GM21528 (cell line): ENCODE measurements around the gene ADAMTS14.
"Not testable (repeated sequence)": the region's sequence is repeated elsewhere in the genome, so short reads cannot be mapped to it uniquely, and the experiment has no call there.

ENCODE experiments used
- ATAC-seq: cut with Tn5 transposase; IDR thresholded peaks from one replicate; pipeline ENCODE4 v1.9.1; 2021; ENCODE audit warnings: mild to moderate bottlenecking, moderate library complexity; ENCODE audit not compliant: unreplicated experiment, low FRiP score

ADAMTS14 gene, protein sequence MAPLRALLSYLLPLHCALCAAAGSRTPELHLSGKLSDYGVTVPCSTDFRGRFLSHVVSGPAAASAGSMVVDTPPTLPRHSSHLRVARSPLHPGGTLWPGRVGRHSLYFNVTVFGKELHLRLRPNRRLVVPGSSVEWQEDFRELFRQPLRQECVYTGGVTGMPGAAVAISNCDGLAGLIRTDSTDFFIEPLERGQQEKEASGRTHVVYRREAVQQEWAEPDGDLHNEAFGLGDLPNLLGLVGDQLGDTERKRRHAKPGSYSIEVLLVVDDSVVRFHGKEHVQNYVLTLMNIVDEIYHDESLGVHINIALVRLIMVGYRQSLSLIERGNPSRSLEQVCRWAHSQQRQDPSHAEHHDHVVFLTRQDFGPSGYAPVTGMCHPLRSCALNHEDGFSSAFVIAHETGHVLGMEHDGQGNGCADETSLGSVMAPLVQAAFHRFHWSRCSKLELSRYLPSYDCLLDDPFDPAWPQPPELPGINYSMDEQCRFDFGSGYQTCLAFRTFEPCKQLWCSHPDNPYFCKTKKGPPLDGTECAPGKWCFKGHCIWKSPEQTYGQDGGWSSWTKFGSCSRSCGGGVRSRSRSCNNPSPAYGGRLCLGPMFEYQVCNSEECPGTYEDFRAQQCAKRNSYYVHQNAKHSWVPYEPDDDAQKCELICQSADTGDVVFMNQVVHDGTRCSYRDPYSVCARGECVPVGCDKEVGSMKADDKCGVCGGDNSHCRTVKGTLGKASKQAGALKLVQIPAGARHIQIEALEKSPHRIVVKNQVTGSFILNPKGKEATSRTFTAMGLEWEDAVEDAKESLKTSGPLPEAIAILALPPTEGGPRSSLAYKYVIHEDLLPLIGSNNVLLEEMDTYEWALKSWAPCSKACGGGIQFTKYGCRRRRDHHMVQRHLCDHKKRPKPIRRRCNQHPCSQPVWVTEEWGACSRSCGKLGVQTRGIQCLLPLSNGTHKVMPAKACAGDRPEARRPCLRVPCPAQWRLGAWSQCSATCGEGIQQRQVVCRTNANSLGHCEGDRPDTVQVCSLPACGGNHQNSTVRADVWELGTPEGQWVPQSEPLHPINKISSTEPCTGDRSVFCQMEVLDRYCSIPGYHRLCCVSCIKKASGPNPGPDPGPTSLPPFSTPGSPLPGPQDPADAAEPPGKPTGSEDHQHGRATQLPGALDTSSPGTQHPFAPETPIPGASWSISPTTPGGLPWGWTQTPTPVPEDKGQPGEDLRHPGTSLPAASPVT

DNA sequence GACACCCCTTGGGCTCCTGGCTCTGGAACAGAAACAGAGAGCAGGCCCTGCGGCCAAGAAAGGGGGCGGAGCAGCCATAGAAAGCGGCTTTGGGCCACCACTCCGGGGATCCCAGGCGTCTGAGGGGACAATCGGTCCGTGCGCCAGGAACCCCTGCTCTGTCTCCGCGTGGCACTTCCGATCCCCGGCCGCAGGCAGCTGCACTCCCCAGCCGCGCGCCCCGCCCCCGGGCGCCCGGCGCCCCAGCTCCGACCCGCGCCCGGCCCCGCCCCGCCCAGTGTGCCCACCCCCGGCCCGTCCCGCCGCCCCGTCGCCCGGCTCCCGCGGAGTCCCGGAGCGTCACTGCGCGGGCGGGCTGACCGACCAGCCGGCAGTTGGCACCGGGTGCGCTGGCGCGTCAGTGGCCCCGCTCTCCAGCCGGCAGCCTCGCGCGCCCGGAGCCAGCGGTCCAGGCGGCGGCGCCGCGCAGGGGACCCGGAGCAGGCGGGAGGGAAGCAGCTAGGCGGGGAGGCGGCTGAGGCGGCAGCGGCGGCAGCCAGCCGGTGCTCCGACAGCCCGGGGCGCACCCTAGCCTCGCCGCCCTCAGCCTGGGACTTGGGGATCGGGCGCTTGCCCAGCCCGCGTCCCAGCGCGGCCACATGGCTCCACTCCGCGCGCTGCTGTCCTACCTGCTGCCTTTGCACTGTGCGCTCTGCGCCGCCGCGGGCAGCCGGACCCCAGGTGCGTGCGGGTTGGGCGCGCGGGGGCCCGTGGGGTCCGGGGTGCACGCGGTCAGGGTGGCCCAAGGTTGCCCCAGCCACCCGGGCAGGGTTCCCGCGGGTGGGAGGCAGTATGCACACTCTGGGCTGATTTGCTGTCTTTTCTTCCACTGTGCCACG lies at the start of gene ADAMTS14:
Gene ADAMTS14, plus strand, starts transcription at position 342 of the 878 bp plus-strand sequence. Its CDS starts 297 bp downstream, at position 639.
- ATAC-seq = no peak

DNA sequence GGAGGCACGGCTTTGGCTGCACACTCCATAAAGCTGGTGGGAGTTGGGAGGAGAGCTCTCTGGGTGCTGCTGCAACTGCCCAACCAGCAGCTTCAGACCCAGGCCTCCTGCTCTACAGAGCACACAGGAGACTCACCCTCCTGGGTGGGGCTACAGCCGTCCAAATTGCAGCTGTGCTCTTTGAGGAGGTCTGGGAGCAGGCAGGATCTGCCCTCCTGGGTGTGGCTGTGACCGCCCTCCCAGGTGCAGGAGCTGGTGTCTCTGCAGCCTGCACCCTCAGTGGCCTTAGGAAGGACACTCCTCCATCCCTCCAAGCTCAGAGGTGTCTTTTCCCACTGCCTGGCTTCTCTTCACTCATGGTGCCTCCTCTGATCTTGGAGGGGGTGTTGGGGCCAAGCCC lies 49.8 kb upstream of the ADAMTS14 start:
- no peak for ATAC-seq

DNA sequence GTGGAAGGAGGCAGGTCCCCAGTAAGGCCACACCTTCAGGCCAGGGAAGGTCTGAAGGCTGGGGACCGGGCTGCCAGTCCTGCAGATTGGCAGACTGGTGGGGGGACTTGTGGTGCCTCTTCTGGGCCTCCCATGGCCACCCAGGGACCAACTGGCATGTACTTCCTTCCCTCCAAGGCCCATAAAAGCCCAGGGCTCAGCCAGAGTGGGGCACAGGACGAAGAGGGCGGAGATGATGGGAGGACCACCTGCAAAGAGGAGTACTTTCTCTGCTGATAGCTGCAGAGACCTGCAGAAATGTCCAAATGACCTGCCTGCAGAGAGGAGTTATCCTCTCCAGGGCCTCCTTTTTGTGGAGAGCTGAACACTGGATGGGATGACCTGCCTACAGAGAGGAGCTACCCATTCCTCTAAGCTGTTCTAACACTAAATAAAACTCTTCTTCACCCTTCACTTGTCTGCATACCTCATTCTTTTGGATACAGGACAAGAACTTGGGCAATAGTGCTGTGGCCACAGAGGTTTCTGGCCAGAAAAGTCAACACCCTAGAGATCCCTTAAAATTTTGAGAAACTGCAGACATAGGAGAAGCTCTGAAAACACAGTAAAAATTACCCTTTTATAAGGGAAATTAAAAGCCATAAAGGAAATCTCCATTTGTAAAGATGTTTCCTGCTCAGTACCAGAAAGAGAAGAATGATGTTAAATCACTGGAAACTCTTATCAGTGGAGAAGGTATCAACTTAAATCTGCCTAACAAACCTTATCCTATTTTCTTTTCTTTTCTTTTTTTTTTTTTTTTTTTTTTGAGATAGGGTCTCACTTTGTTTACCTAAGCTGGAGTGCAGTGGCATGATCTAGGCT lies 49.1 kb upstream of the ADAMTS14 start:
- ATAC-seq = no peak

DNA sequence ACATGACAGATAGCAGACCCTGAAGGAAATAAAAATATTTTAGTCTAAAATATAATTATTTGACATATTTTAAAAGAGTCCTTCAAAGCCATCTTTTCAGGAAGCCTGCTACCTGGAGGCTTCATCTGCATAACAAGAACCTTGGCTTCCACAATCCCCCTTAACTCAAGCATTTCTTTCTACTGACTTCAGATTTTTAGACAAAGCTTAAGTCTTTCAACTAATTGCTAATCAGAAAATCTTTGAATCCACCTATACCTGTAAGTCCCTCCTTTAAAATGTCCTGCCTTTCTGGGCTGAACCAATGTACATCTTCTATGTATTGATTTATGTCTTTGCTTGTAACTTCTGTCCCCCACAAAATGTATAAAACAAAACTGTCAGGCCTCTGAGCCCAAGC lies 46.2 kb upstream of the ADAMTS14 start:
- ATAC-seq = no peak

DNA sequence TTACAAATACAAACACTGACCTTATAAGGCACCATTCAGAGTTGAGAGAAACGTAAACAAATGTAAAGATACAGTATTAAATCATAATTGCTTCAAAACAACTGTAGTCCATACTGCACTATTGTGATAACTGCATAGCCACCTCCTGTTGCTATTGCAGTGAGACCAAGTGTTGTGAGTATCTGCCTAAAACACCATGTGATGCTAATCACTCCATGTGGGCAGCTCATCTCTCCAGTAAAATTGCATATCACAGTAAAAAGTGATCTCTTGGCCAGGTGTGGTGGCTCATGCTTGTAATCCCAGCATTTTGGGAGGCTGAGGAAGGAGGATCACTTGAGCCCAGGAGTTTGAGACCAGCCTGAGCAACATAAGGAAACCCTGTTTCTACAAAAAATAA lies 43.0 kb upstream of the ADAMTS14 start:
- ATAC-seq = no peak

DNA sequence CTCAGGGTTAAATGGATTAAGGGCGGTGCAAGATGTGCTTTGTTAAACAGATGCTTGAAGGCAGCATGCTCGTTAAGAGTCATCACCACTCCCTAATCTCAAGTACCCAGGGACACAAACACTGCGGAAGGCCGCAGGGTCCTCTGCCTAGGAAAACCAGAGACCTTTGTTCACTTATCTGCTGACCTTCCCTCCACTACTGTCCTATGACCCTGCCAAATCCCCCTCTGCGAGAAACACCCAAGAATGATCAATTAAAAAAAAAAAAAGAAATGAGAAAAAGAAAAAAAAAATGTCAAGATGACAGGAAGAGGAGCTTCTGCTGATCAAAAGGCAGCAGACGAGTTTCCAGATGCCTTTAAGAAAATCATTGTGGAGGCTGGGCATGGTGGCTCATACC lies 40.6 kb upstream of the ADAMTS14 start:
- not testable (repeated sequence) for ATAC-seq

DNA sequence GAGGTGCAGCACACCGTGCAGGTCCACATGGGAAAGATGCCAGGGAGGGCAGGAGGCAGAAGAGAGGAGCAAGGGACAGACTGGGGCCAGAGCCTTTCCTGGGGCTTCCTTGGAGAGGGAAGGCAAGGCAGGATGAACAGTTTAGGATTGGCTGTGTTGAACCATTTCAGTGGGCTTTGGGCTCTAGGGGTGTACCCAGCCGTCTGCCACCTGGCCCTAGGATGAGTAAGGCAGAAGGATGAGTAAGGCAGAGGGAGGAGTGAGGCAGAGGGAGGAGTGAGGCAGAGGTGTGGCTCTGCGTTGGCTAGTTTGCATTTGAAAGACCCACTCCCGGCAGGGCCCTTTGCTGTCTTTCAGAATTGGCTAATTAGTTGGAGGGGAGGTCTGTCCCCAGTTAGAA lies 38.3 kb upstream of the ADAMTS14 start:
- ATAC-seq = no peak

DNA sequence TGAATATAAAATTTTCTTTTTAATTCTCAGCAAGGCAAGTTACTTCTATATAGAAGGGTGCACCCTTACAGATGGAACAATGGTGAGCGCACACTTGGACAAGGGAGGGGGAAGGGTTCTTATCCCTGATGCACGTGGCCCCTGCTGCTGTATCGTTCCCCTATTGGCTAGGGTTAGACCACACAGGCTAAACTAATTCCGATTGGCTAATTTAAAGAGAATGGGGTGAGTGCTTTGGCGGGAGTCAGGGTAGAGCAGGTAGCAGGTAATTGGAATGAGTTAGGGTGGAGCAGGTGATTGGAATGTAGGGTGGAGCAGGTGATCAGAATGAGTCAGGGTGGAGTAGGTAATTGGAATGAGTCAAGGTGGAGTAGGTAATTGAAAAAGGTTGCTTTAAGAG lies 37.8 kb upstream of the ADAMTS14 start:
- ATAC-seq = not testable (repeated sequence)

DNA sequence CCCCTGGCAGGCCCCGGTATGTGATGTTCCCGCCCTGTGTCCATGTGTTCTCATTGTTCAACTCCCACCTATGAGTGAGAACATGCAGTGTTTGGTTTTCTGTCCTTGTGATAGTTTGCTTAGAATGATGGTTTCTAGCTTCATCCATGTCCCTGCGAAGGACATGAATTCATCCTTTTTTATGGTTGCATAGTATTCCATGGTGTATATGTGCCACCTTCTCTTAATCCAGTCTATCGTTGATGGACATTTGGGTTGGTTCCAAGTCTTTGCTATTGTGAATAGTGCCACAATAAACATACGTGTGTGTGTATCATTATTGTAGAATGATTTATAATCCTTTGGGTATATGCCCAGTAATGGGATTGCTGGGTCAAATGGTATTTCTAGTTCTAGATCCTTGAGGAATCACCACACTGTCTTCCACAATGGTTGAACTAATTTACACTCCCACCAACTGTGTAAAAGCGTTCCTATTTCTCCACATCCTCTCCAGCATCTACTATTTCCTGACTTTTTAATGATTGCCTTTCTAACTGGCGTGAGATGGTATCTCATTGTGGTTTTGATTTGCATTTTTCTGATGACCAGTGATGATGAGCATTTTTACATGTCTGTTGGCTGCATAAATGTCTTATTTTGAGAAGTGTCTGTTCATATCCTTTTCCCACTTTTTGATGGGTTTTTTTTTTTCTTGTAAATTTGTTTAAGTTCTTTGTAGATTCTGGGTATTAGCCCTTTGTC lies 32.5 kb upstream of the ADAMTS14 start:
- not testable (repeated sequence) for ATAC-seq

DNA sequence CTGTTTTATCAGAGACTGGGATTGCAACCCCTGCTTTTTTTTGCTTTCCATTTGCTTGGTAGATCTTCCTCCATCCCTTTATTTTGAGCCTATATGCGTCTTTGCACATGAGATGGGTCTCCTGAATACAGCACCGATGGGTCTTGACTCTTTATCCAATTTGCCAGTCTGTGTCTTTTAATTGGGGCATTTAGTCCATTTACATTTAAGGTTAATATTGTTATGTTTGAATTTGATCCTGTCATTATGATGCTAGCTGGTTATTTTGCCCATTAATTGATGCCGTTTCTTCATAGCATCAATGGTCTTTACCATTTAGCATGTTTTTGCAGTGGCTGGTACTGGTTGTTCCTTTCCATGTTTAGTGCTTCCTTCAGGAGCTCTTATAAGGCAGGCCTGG lies 29.0 kb upstream of the ADAMTS14 start:
- not testable (repeated sequence) for ATAC-seq

DNA sequence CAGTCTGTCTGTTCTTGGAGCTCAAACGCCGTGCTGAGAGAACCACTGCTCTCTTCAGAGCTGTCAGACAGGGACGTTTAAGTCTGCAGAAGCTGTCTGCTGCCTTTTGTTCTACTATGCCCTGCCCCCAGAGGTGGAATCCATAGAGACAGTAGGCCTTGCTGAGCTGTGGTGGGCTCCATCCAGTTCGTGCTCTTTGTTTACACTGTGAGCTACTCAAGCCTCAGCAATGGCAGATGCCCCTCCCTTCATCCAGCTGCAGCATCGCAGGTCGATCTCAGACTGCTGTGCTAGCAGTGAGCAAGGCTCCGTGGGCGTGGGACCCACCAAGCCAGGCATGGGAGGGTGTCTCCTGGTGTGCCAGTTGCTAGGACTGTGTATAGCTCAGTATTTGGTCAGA lies 27.3 kb upstream of the ADAMTS14 start:
- not testable (repeated sequence) for ATAC-seq

DNA sequence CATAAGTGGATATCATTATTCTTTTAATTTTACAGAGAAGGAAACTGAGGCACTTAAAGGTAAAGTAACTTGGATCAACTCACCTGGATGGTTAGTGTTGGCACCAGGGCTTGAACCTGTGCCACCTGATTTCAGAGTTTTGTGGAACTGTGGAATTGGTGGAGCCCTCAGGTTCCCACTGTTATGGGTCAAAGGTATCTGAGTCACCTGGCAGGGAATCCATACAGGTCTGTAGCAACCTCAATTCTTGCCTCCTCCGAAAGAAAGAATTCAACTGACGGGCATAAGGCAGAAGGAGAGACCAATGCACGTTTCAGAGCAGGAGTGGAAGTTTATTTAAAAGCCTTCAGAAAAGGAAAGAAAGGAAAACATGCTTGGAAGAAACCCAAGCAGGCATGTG lies 25.2 kb upstream of the ADAMTS14 start:
- no peak for ATAC-seq

DNA sequence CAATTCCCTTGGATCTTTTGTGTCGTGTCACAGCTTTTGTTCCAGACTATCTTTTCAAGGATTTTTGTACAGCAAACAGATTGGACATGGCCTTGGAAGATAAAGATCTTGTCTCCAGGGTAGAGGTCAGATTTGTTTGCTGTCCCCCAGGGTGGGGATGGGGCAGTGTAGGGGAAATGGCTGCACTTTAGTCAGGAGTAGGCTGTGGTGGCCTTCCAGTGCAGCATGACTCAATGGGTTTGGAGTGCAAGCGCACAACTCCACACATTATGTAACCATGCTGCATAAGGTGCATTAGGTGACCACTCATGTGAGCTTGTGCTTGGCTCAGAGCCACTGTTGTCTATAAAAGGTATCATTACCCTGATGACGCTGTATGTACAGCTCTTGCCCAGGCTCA lies 23.9 kb upstream of the ADAMTS14 start:
- ATAC-seq = no peak

DNA sequence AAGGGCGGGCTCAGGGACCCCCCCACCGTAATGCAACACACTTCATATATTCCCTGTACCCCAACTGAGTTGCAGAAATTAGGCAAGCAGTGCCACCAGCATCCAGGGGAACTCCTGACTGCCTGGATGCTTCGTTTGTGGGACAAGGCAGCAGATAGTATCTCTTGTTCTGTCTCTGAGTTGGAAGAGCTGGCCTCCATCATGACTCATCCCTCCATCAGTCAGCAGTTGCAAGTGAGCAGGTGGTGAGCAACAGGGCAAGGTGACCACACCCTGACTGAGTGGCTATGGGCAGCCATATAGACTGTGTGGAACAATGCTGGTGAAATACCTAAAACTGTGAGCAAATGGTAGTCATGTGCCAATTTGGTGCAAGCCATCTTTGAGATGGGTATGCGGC lies 22.8 kb upstream of the ADAMTS14 start:
- no peak for ATAC-seq

DNA sequence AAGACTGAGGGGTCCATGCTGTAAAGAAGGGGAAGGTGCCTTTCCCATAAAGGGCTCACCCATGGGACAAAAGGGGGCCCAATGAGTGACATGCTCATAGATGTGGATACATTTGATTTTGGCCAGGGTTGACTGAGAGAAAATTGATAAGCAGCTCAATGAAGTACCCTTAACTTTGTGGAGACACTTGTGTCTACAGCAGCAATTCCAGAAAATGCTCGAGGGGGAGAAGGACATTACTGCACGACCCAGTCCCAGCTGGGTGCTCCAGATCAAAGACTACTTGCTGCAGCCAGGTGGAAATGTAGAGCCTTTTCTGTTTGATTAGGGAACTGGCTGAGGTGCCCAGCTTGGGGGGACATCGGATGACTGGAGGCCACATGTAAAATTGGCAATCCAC lies 22.2 kb upstream of the ADAMTS14 start:
- no peak for ATAC-seq

DNA sequence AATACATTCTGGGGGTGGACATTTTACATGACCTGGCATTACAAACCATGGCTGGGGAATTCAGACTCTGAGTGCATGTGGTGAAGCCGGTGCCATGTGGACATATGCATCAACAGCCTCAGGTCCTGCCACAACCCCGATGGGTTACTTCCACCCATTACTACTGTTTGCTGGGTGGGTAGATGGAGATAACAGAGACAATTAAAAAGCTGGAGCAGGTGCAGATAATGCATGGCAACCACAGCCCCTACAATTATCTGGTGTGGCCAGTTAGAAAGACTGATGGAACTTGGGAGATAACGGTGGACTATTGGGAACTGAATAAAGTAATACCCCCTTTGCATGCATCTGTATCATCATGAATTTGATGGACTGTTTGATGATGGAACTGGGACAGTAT lies 21.6 kb upstream of the ADAMTS14 start:
- ATAC-seq = no peak

DNA sequence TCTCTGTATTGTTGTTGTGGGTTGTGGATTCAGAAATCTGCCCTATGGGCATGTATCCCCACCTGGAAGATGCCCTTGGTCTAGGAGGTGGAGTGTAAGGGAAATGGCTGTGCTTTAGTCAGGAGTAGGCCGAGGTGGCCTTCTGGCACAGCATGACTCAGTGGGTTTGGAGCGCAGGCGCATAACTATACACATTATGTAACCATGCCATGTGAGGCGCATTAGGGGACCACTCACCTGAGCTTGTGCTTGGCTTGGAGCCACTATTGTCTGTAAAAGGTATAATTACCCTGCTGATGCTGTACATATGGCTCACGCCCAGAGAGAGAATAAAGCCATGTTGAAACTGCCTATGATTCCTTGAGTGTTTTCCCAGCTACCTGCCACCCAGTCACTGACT lies 20.6 kb upstream of the ADAMTS14 start:
- ATAC-seq = no peak
